OCI-LY1 (cell line): ENCODE data around the gene MID1.

ENCODE experiments used
- H2AFZ ChIP-seq: fragments of 200-600 bp; sonication (generic), shearing (Covaris generic); 2 replicates; pipeline ENCODE4 v1.6.0; 2014; ENCODE audit warnings: antibody characterized with exemption, mild to moderate bottlenecking, low read length
- H3F3A ChIP-seq: fragments of 200-600 bp; sonication (generic), shearing (Covaris generic); 2 replicates; pipeline ENCODE4 v1.6.0; 2014; ENCODE audit warnings: mild to moderate bottlenecking, antibody characterized with exemption, low read length, moderate library complexity; ENCODE audit not compliant: insufficient read depth
- H3K27ac ChIP-seq: fragments of 200-600 bp; sonication (generic); 2 replicates; pipeline ENCODE4 v1.5.1; 2014; ENCODE audit warnings: low read length, mixed run types, mild to moderate bottlenecking, low read depth; ENCODE audit not compliant: poor library complexity, severe bottlenecking
- H3K27me3 ChIP-seq: fragments of 200-600 bp; sonication (generic); 2 replicates; pipeline ENCODE4 v1.6.0; 2014; ENCODE audit warnings: antibody characterized with exemption, mild to moderate bottlenecking, low read length, moderate library complexity; ENCODE audit not compliant: insufficient read depth
- H3K36me3 ChIP-seq: fragments of 200-600 bp; sonication (generic); 2 replicates; pipeline ENCODE4 v1.6.1; 2014; ENCODE audit warnings: mild to moderate bottlenecking, antibody characterized with exemption, low read length, moderate library complexity, mixed read lengths; ENCODE audit not compliant: insufficient read depth
- H3K4me1 ChIP-seq: fragments of 200-600 bp; sonication (generic); 2 replicates; pipeline ENCODE4 v1.5.1; 2014; ENCODE audit warnings: mild to moderate bottlenecking, low read length, moderate library complexity; ENCODE audit not compliant: insufficient read depth, severe bottlenecking
- H3K4me2 ChIP-seq: fragments of 200-600 bp; sonication (generic), shearing (Covaris generic); 2 replicates; pipeline ENCODE4 v1.6.1; 2014; ENCODE audit warnings: low read length
- H3K4me3 ChIP-seq: fragments of 200-600 bp; sonication (generic); 2 replicates; pipeline ENCODE4 v1.5.1; 2014; ENCODE audit warnings: low read length, low read depth, mild to moderate bottlenecking, mixed read lengths; ENCODE audit not compliant: poor library complexity, severe bottlenecking
- H3K79me2 ChIP-seq: fragments of 200-600 bp; shearing (Covaris generic); 2 replicates; pipeline ENCODE4 v1.6.1; 2016; ENCODE audit warnings: mixed run types, low read length, mixed read lengths; ENCODE audit not compliant: insufficient read depth
- H3K9ac ChIP-seq: fragments of 200-600 bp; sonication (generic), shearing (Covaris generic); 2 replicates; pipeline ENCODE4 v1.6.1; 2014; ENCODE audit warnings: mild to moderate bottlenecking, low read length, mixed read lengths
- H3K9me2 ChIP-seq: fragments of 200-600 bp; sonication (generic), shearing (Covaris generic); 2 replicates; pipeline ENCODE4 v1.6.1; 2014; ENCODE audit warnings: low read depth, mild to moderate bottlenecking, low read length, mixed read lengths
- H3K9me3 ChIP-seq: fragments of 200-600 bp; shearing (Covaris generic); 2 replicates; pipeline ENCODE4 v1.6.1; 2014; ENCODE audit warnings: low read length, mixed read lengths
- H4K20me1 ChIP-seq: fragments of 200-600 bp; sonication (generic), shearing (Covaris generic); 2 replicates; pipeline ENCODE4 v1.6.0; 2016; ENCODE audit warnings: mild to moderate bottlenecking, low read length; ENCODE audit not compliant: insufficient read depth
- CTCF ChIP-seq: fragments of 200-600 bp; sonication (generic), shearing (Covaris generic); IDR thresholded peaks from 2 replicates; pipeline ENCODE4 v1.5.1; 2017; ENCODE audit warnings: mild to moderate bottlenecking, antibody characterized with exemption, low read length, moderate library complexity, mixed read lengths
- EZH2 ChIP-seq: fragments of 200-600 bp; sonication (generic), shearing (Covaris generic); IDR thresholded peaks from 2 replicates; pipeline ENCODE4 v1.8.0; 2017; ENCODE audit warnings: borderline replicate concordance, mixed run types, mild to moderate bottlenecking, antibody characterized with exemption, low read length, moderate library complexity, mixed read lengths

Gene MID1

DNA sequence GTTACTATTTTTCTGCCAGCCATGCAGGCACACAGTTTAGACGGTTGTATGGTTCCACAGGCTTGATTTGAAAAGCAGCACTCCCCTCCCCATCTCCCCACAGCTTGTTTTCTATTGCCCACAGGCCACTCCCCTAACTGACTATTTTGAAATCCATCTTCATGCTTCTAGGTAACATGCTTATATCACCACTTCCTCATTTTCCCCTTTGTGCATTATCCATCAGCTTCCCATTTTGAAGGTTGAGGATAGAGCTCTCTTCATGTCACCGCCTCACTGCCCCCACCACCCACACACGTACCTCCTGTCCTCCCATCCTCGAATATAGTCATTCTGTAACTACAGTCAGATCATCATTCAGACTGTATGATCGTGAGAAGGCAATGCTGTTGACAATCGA lies 224.7 kb downstream of the MID1 start:
- Histone ChIP-seq H2AFZ (no peak overlapping the region), H4K20me1 (no peaks in the 10 kb centered on the region), H3K79me2 (no peaks in the 10 kb centered on the region), H3K9me3 (no peaks in the 10 kb centered on the region), H3K27me3 (no peaks in the 10 kb centered on the region), H3F3A (no peaks in the 10 kb centered on the region), H3K4me3 (no peak overlapping the region), H3K36me3 (no peaks in the 10 kb centered on the region), H3K4me2 (no peak overlapping the region), H3K4me1 (no peaks in the 10 kb centered on the region), H3K9ac (no peak overlapping the region), H3K27ac (no peak overlapping the region), H3K9me2 (no peaks in the 10 kb centered on the region)
- TF ChIP-seq CTCF = no peak
- no peak for TF ChIP-seq EZH2
